ENCODE measurements around the gene ROBO1. TPM values are rescaled to one million over a fixed set of nuclear protein-coding genes. Genes with fewer than 3 reads are reported as not detected.

ROBO1 gene
- total RNA-seq, 1 donor from 2014 or later = 10.8 TPM

GRCh38 chr3:79086514-79086913 lies 681.3 kb downstream of the ROBO1 start:
- ATAC-seq = no peak
- intact Hi-C loops (cut with DNase I) = loop anchor here (2.0 kb wide), 1 partner anchor 276 kb away; no protein-coding TSS in a partner anchor
- DNase-seq (ENCODE audit: missing footprints) = no peak

- intact Hi-C loops (cut with DNase I) = no loop called here
- no peak for ATAC-seq
- DNase-seq (ENCODE audit: missing footprints) = no peak
These were observed 682.6 kb downstream of the ROBO1 start for GRCh38 chr3:79085171-79085570.

GRCh38 chr3:79081335-79081734 lies 686.5 kb downstream of the ROBO1 start:
- DNase-seq (ENCODE audit: missing footprints) = no peak
- no peak for ATAC-seq
- intact Hi-C loops (cut with DNase I) = no loop called here

GRCh38 chr3:79074558-79074957 lies 693.2 kb downstream of the ROBO1 start:
- ATAC-seq (no peak), DNase-seq (ENCODE audit: missing footprints) (no peak)
- intact Hi-C loops (cut with DNase I) = no loop called here

GRCh38 chr3:79067734-79068133 lies 700.1 kb downstream of the ROBO1 start:
- no peak for ATAC-seq
- intact Hi-C loops (cut with DNase I) = no loop called here
- no peak for DNase-seq (ENCODE audit: missing footprints)

GRCh38 chr3:79066481-79066880 lies 701.3 kb downstream of the ROBO1 start:
- intact Hi-C loops (cut with DNase I) = no loop called here
- ATAC-seq (no peak), DNase-seq (ENCODE audit: missing footprints) (no peak)

- ATAC-seq (no peak), DNase-seq (ENCODE audit: missing footprints) (no peak)
- intact Hi-C loops (cut with DNase I) = no loop called here
These were observed 704.2 kb downstream of the ROBO1 start for GRCh38 chr3:79063624-79064023.

- no peak for ATAC-seq
- intact Hi-C loops (cut with DNase I) = no loop called here
- DNase-seq (ENCODE audit: missing footprints) = no peak
These were observed 710.0 kb downstream of the ROBO1 start for GRCh38 chr3:79057756-79058155.

- intact Hi-C loops (cut with DNase I) = no loop called here
- ATAC-seq (no peak), DNase-seq (ENCODE audit: missing footprints) (no peak)
These were observed 711.3 kb downstream of the ROBO1 start for GRCh38 chr3:79056498-79056897.

GRCh38 chr3:79052054-79052681 lies 715.6 kb downstream of the ROBO1 start:
- ATAC-seq (no peak), DNase-seq (ENCODE audit: missing footprints) (no peak)
- intact Hi-C loops (cut with DNase I) = no loop called here

- ATAC-seq (no peak), DNase-seq (ENCODE audit: missing footprints) (no peak)
- intact Hi-C loops (cut with DNase I) = no loop called here
These were observed 720.2 kb downstream of the ROBO1 start for GRCh38 chr3:79047581-79047980.

- intact Hi-C loops (cut with DNase I) = no loop called here
- DNase-seq (ENCODE audit: missing footprints) (no peak), ATAC-seq (no peak)
These were observed 726.2 kb downstream of the ROBO1 start for GRCh38 chr3:79041621-79042020.

- DNase-seq (ENCODE audit: missing footprints) (no peak), ATAC-seq (no peak)
- intact Hi-C loops (cut with DNase I) = no loop called here
These were observed 727.1 kb downstream of the ROBO1 start for GRCh38 chr3:79040701-79041100.

- ATAC-seq = no peak
- DNase-seq (ENCODE audit: missing footprints) = no peak
- intact Hi-C loops (cut with DNase I) = no loop called here
These were observed 727.7 kb downstream of the ROBO1 start for GRCh38 chr3:79040091-79040490.

- ATAC-seq = no peak
- DNase-seq (ENCODE audit: missing footprints) = no peak
- intact Hi-C loops (cut with DNase I) = no loop called here
These were observed 728.6 kb downstream of the ROBO1 start for GRCh38 chr3:79039192-79039591.

GRCh38 chr3:79038636-79039035 lies 729.2 kb downstream of the ROBO1 start:
- intact Hi-C loops (cut with DNase I) = no loop called here
- ATAC-seq = no peak

GRCh38 chr3:79038057-79038456 lies 729.7 kb downstream of the ROBO1 start:
- DNase-seq (ENCODE audit: missing footprints) (no peak), ATAC-seq (no peak)
- intact Hi-C loops (cut with DNase I) = no loop called here

More at GRCh38 chr3:79038636-79039035, 729.2 kb downstream of the ROBO1 start:
- DNase-seq (ENCODE audit: missing footprints) = no peak

- DNase-seq (ENCODE audit: missing footprints) (no peak), ATAC-seq (no peak)
- intact Hi-C loops (cut with DNase I) = loop anchor here (2.0 kb wide), 1 partner anchor 374 kb away; no protein-coding TSS in a partner anchor
These were observed 735.0 kb downstream of the ROBO1 start for GRCh38 chr3:79032686-79033318.

- DNase-seq (ENCODE audit: missing footprints) = no peak
- no peak for ATAC-seq
- intact Hi-C loops (cut with DNase I) = no loop called here
These were observed 737.6 kb downstream of the ROBO1 start for GRCh38 chr3:79030157-79030556.

- ATAC-seq (no peak), DNase-seq (ENCODE audit: missing footprints) (no peak)
- intact Hi-C loops (cut with DNase I) = no loop called here
These were observed 738.9 kb downstream of the ROBO1 start for GRCh38 chr3:79028916-79029315.

- ATAC-seq = no peak
- DNase-seq (ENCODE audit: missing footprints) = no peak
- intact Hi-C loops (cut with DNase I) = no loop called here
These were observed 740.2 kb downstream of the ROBO1 start for GRCh38 chr3:79027593-79027992.

Data from Right ventricle myocardium inferior (tissue), 1 donor.